ENCODE measurements around the gene MAST2.

The MAST2 gene

GRCh38 chr1:45828841-45829240 is 25.4 kb downstream of the MAST2 start:
- no peak overlapping the region for H3K14ac ChIP-seq (ENCODE audit: low read length)
- H3K9ac ChIP-seq (ENCODE audit: low read depth, low read length, poor library complexity) = no peak overlapping the region
- H2BK12ac ChIP-seq (ENCODE audit: low read length) = no peak overlapping the region
- no peak overlapping the region for H2AK5ac ChIP-seq (ENCODE audit: low read depth, low read length)
- no peak overlapping the region for H2BK120ac ChIP-seq (ENCODE audit: low read depth, low read length)
- no peak overlapping the region for H4K91ac ChIP-seq (ENCODE audit: low read depth, low read length, poor library complexity)
- H3K79me1 ChIP-seq (ENCODE audit: low read depth, low read length) = no peaks in the 10 kb centered on the region
- no peak overlapping the region for H3K4me2 ChIP-seq (ENCODE audit: insufficient read depth, low read length, poor library complexity, severe bottlenecking)
- no peaks in the 10 kb centered on the region for H3K27me3 ChIP-seq (ENCODE audit: control insufficient read depth in 3 of 3, insufficient read depth in 3 of 3, low read depth in 1 of 3, low read length in 3 of 3)
- H3K4ac ChIP-seq (ENCODE audit: low read length) = no peak overlapping the region
- no peak overlapping the region for H2BK15ac ChIP-seq (ENCODE audit: low read length)
- no peak overlapping the region for H3K18ac ChIP-seq (ENCODE audit: low read length)
- H3K36me3 ChIP-seq (replicated peaks in 1 of 2; ENCODE audit: control insufficient read depth in 2 of 2, insufficient read depth in 2 of 2, low read length in 2 of 2) = peaks cover 4 to 94% of the 10 kb centered on the region in 2 donors
- no CpG with 5 or more reads among the region's 1 CpG for WGBS, 2 donors (ENCODE audit: extremely low coverage in 2 of 2, insufficient read length in 2 of 2, insufficient replicate concordance in 1 of 2)
- no peak for DNase-seq (ENCODE audit: low spot score)
- no peaks in the 10 kb centered on the region for H3K9me3 ChIP-seq (replicated peaks in 1 of 2; ENCODE audit: control insufficient read depth in 2 of 2, insufficient read depth in 1 of 2, low read depth in 1 of 2, low read length in 2 of 2)
- H2BK5ac ChIP-seq (ENCODE audit: low read length) = no peak overlapping the region
- H3K4me3 ChIP-seq (ENCODE audit: low read length in 2 of 2) = no peak overlapping the region
- no peaks in the 10 kb centered on the region for H3K4me1 ChIP-seq (ENCODE audit: control insufficient read depth in 2 of 2, insufficient read depth in 1 of 2, low read depth in 1 of 2, low read length in 2 of 2)
- no peak overlapping the region for H3K23ac ChIP-seq (ENCODE audit: low read depth, low read length, poor library complexity)
- no peak overlapping the region for H4K8ac ChIP-seq (ENCODE audit: low read depth, low read length)
- H3K27ac ChIP-seq (replicated peaks; ENCODE audit: low read length) = no peak overlapping the region
- H2AFZ ChIP-seq (ENCODE audit: low read length) = no peak overlapping the region

- Histone ChIP-seq H3K9ac (ENCODE audit: low read depth, low read length, poor library complexity) (no peak overlapping the region), H2BK15ac (ENCODE audit: low read length) (no peak overlapping the region), H3K4me1 (ENCODE audit: control insufficient read depth in 2 of 2, insufficient read depth in 1 of 2, low read depth in 1 of 2, low read length in 2 of 2) (no peaks in the 10 kb centered on the region), H3K27me3 (ENCODE audit: control insufficient read depth in 3 of 3, insufficient read depth in 3 of 3, low read depth in 1 of 3, low read length in 3 of 3) (no peaks in the 10 kb centered on the region), H3K14ac (ENCODE audit: low read length) (no peak overlapping the region), H3K27ac (replicated peaks; ENCODE audit: low read length) (no peak overlapping the region), H3K4me2 (ENCODE audit: insufficient read depth, low read length, poor library complexity, severe bottlenecking) (no peak overlapping the region), H3K36me3 (replicated peaks in 1 of 2; ENCODE audit: control insufficient read depth in 2 of 2, insufficient read depth in 2 of 2, low read length in 2 of 2) (peaks cover 4 to 79% of the 10 kb centered on the region in 2 donors), H2BK12ac (ENCODE audit: low read length) (no peak overlapping the region), H2AFZ (ENCODE audit: low read length) (no peak overlapping the region), H2BK5ac (ENCODE audit: low read length) (no peak overlapping the region), H3K4me3 (ENCODE audit: low read length in 2 of 2) (no peak overlapping the region), H3K4ac (ENCODE audit: low read length) (no peak overlapping the region), H4K91ac (ENCODE audit: low read depth, low read length, poor library complexity) (no peak overlapping the region), H3K9me3 (replicated peaks in 1 of 2; ENCODE audit: control insufficient read depth in 2 of 2, insufficient read depth in 1 of 2, low read depth in 1 of 2, low read length in 2 of 2) (no peaks in the 10 kb centered on the region), H2BK120ac (ENCODE audit: low read depth, low read length) (no peak overlapping the region), H3K79me1 (ENCODE audit: low read depth, low read length) (peaks cover 2% of the 10 kb centered on the region), H2AK5ac (ENCODE audit: low read depth, low read length) (no peak overlapping the region), H3K23ac (ENCODE audit: low read depth, low read length, poor library complexity) (no peak overlapping the region), H3K18ac (ENCODE audit: low read length) (no peak overlapping the region), H4K8ac (ENCODE audit: low read depth, low read length) (no peak overlapping the region)
- no CpG with 5 or more reads among the region's 2 CpGs for WGBS, 2 donors (ENCODE audit: extremely low coverage in 2 of 2, insufficient read length in 2 of 2, insufficient replicate concordance in 1 of 2)
- DNase-seq (ENCODE audit: low spot score) = no peak
Observed at GRCh38 chr1:45833361-45833760, 29.9 kb downstream of the MAST2 start.

GRCh38 chr1:45834689-45835088 is 31.3 kb downstream of the MAST2 start:
- Histone ChIP-seq H4K91ac (ENCODE audit: low read depth, low read length, poor library complexity) (no peak overlapping the region), H2BK15ac (ENCODE audit: low read length) (no peak overlapping the region), H3K18ac (ENCODE audit: low read length) (no peak overlapping the region), H2BK12ac (ENCODE audit: low read length) (no peak overlapping the region), H2AK5ac (ENCODE audit: low read depth, low read length) (no peak overlapping the region), H2BK120ac (ENCODE audit: low read depth, low read length) (no peak overlapping the region), H3K27ac (replicated peaks; ENCODE audit: low read length) (no peak overlapping the region), H3K4ac (ENCODE audit: low read length) (no peak overlapping the region), H4K8ac (ENCODE audit: low read depth, low read length) (no peak overlapping the region), H3K4me1 (ENCODE audit: control insufficient read depth in 2 of 2, insufficient read depth in 1 of 2, low read depth in 1 of 2, low read length in 2 of 2) (no peaks in the 10 kb centered on the region), H3K23ac (ENCODE audit: low read depth, low read length, poor library complexity) (no peak overlapping the region), H3K79me1 (ENCODE audit: low read depth, low read length) (peaks cover 2% of the 10 kb centered on the region), H3K36me3 (replicated peaks in 1 of 2; ENCODE audit: control insufficient read depth in 2 of 2, insufficient read depth in 2 of 2, low read length in 2 of 2) (peaks cover 2 to 72% of the 10 kb centered on the region in 2 donors), H3K9me3 (replicated peaks in 1 of 2; ENCODE audit: control insufficient read depth in 2 of 2, insufficient read depth in 1 of 2, low read depth in 1 of 2, low read length in 2 of 2) (no peaks in the 10 kb centered on the region), H3K9ac (ENCODE audit: low read depth, low read length, poor library complexity) (no peak overlapping the region), H2BK5ac (ENCODE audit: low read length) (no peak overlapping the region), H3K14ac (ENCODE audit: low read length) (no peak overlapping the region), H3K27me3 (ENCODE audit: control insufficient read depth in 3 of 3, insufficient read depth in 3 of 3, low read depth in 1 of 3, low read length in 3 of 3) (no peaks in the 10 kb centered on the region), H3K4me2 (ENCODE audit: insufficient read depth, low read length, poor library complexity, severe bottlenecking) (no peak overlapping the region), H3K4me3 (ENCODE audit: low read length in 2 of 2) (no peak overlapping the region), H2AFZ (ENCODE audit: low read length) (no peak overlapping the region)
- WGBS, 2 donors (ENCODE audit: extremely low coverage in 2 of 2, insufficient read length in 2 of 2, insufficient replicate concordance in 1 of 2) = no CpG with 5 or more reads among the region's 1 CpG
- DNase-seq (ENCODE audit: low spot score) = no peak

- Histone ChIP-seq H3K4ac (ENCODE audit: low read length) (no peak overlapping the region), H3K23ac (ENCODE audit: low read depth, low read length, poor library complexity) (no peak overlapping the region), H2BK12ac (ENCODE audit: low read length) (no peak overlapping the region), H2BK15ac (ENCODE audit: low read length) (no peak overlapping the region), H3K27me3 (ENCODE audit: control insufficient read depth in 3 of 3, insufficient read depth in 3 of 3, low read depth in 1 of 3, low read length in 3 of 3) (no peaks in the 10 kb centered on the region), H3K36me3 (replicated peaks in 1 of 2; ENCODE audit: control insufficient read depth in 2 of 2, insufficient read depth in 2 of 2, low read length in 2 of 2) (peaks cover 2 to 57% of the 10 kb centered on the region in 2 donors), H4K8ac (ENCODE audit: low read depth, low read length) (no peak overlapping the region), H3K4me2 (ENCODE audit: insufficient read depth, low read length, poor library complexity, severe bottlenecking) (no peak overlapping the region), H2AFZ (ENCODE audit: low read length) (no peak overlapping the region), H2BK5ac (ENCODE audit: low read length) (no peak overlapping the region), H3K18ac (ENCODE audit: low read length) (no peak overlapping the region), H3K14ac (ENCODE audit: low read length) (no peak overlapping the region), H2BK120ac (ENCODE audit: low read depth, low read length) (no peak overlapping the region), H3K27ac (replicated peaks; ENCODE audit: low read length) (no peak overlapping the region), H3K9me3 (replicated peaks in 1 of 2; ENCODE audit: control insufficient read depth in 2 of 2, insufficient read depth in 1 of 2, low read depth in 1 of 2, low read length in 2 of 2) (no peaks in the 10 kb centered on the region), H3K9ac (ENCODE audit: low read depth, low read length, poor library complexity) (no peak overlapping the region), H2AK5ac (ENCODE audit: low read depth, low read length) (no peak overlapping the region), H3K4me3 (ENCODE audit: low read length in 2 of 2) (no peak overlapping the region), H4K91ac (ENCODE audit: low read depth, low read length, poor library complexity) (no peak overlapping the region), H3K4me1 (ENCODE audit: control insufficient read depth in 2 of 2, insufficient read depth in 1 of 2, low read depth in 1 of 2, low read length in 2 of 2) (no peaks in the 10 kb centered on the region), H3K79me1 (ENCODE audit: low read depth, low read length) (peaks cover 2% of the 10 kb centered on the region)
- no CpG with 5 or more reads among the region's 3 CpGs for WGBS, 2 donors (ENCODE audit: extremely low coverage in 2 of 2, insufficient read length in 2 of 2, insufficient replicate concordance in 1 of 2)
- DNase-seq (ENCODE audit: low spot score) = no peak
Observed at GRCh38 chr1:45836451-45836850, 33.0 kb downstream of the MAST2 start.
